Cardiac fibroblast (primary cell): ENCODE results near the gene ADAT3.

Source experiments
- DNase-seq, 2 donors: peaks; one replicate each; pipeline versions ENCODE4 v3.0.0 to v3.0.0-alpha.2; 2010; ENCODE audit warnings: low read depth in 2 of 2
- H3K4me3 ChIP-seq, 2 donors: replicated peaks in 1 of 2; 1 replicate in 1 of 2; 2 replicates in 1 of 2; pipeline ENCODE4 v1.5.1; 2011; ENCODE audit warnings: low read depth in 2 of 2, low read length in 2 of 2, mild to moderate bottlenecking in 2 of 2, moderate library complexity in 1 of 2
- CTCF ChIP-seq: IDR thresholded peaks from one replicate; pipeline ENCODE4 v1.5.1; 2011; ENCODE audit warnings: low read depth, mild to moderate bottlenecking, low read length, inconsistent platforms

The ADAT3 gene

GRCh38 chr19:1889907-1890306, 15.3 kb upstream of the ADAT3 start:
- no peak for TF ChIP-seq CTCF
- no peak overlapping the region for H3K4me3 ChIP-seq
- no peak for DNase-seq

- no peak for TF ChIP-seq CTCF
- no peak for DNase-seq
- H3K4me3 ChIP-seq = no peak overlapping the region
These were observed 11.4 kb upstream of the ADAT3 start for GRCh38 chr19:1893791-1894190.

GRCh38 chr19:1896508-1896907, 8.7 kb upstream of the ADAT3 start:
- H3K4me3 ChIP-seq = no peak overlapping the region
- TF ChIP-seq CTCF = no peak
- DNase-seq = no peak

- DNase-seq = no peak
- no peak overlapping the region for H3K4me3 ChIP-seq
- TF ChIP-seq CTCF = no peak
These were observed 3.2 kb upstream of the ADAT3 start for GRCh38 chr19:1901940-1902404.

GRCh38 chr19:1902923-1903322, 2.3 kb upstream of the ADAT3 start:
- no peak for TF ChIP-seq CTCF
- no peak for DNase-seq
- H3K4me3 ChIP-seq = no peak overlapping the region

GRCh38 chr19:1904860-1905109, 414 bp upstream of the ADAT3 start:
- no peak for DNase-seq
- no peak overlapping the region for H3K4me3 ChIP-seq
- no peak for TF ChIP-seq CTCF

- peak overlapping the region; percentile 73 to 79 for H3K4me3 ChIP-seq
- no peak for TF ChIP-seq CTCF
- DNase-seq = no peak
These were observed 720 bp downstream of the ADAT3 start for GRCh38 chr19:1905863-1906375.
